Esophagus muscularis mucosa (tissue), 4 donors: ENCODE measurements around the gene SLC23A2. TPM values are rescaled to one million over a fixed set of nuclear protein-coding genes. Genes with fewer than 3 reads are reported as not detected.
A peak's percentile ranks its signal among the peaks of the same experiment; 100 is the strongest.
"Not testable (repeated sequence)": the region's sequence is repeated elsewhere in the genome, so short reads cannot be mapped to it uniquely, and the experiment has no call there.

Experiments used
- DNase-seq: peaks from one replicate; pipeline ENCODE4 v3.0.0-alpha.2; 2017; ENCODE audit errors: extremely low spot score
- H3K27ac ChIP-seq, 4 donors: fragments of 200-600 bp; sonication (generic); replicated peaks in 1 of 4; 1 replicate in 3 of 4; 2 replicates in 1 of 4; pipeline ENCODE4 v1.5.1; 2016 to 2019; ENCODE audit warnings: mild to moderate bottlenecking in 1 of 4
- H3K27me3 ChIP-seq, 4 donors: fragments of 200-600 bp; sonication (generic); one replicate each; pipeline versions ENCODE4 v1.5.1 to v1.6.0; 2016 to 2019
- H3K36me3 ChIP-seq, 4 donors: fragments of 200-600 bp; sonication (generic); one replicate each; pipeline ENCODE4 v1.5.1; 2016 to 2019
- H3K4me1 ChIP-seq, 4 donors: fragments of 200-600 bp; sonication (generic); one replicate each; pipeline ENCODE4 v1.5.1; 2016 to 2019
- H3K4me3 ChIP-seq, 4 donors: fragments of 200-600 bp; sonication (generic); 1 replicate in 2 of 4; 2 replicates in 2 of 4; pipeline ENCODE4 v1.5.1; 2016 to 2019; ENCODE audit warnings: mild to moderate bottlenecking in 4 of 4, moderate library complexity in 1 of 4
- H3K9me3 ChIP-seq, 4 donors: fragments of 200-600 bp; sonication (generic); 1 replicate in 3 of 4; 2 replicates in 1 of 4; pipeline ENCODE4 v1.5.1; 2016 to 2019
- EP300 ChIP-seq: sonication (generic); formaldehyde crosslinking; IDR thresholded peaks from one replicate; pipeline ENCODE4 v1.6.1; 2017; ENCODE audit warnings: antibody characterized with exemption
- POLR2A ChIP-seq: fragments of 450-650 bp; IDR thresholded peaks from one replicate; pipeline ENCODE4 v1.6.1; 2017; ENCODE audit warnings: antibody characterized with exemption, moderate library complexity, mild to moderate bottlenecking, low read depth
- POLR2AphosphoS5 ChIP-seq, 2 donors: sonication (generic); formaldehyde crosslinking; IDR thresholded peaks; one replicate each; pipeline ENCODE4 v1.6.1; 2017; ENCODE audit warnings: antibody characterized with exemption in 2 of 2
- WGBS: methylation state at CpG from one replicate; pipeline ENCODE4 v1.1.5; 2018; 5-methylcytosine and 5-hydroxymethylcytosine counted together
- intact Hi-C: fragments of 100-400 bp; cut with DNase I; formaldehyde crosslinking; loops from one replicate; pipeline ENCODE4 v1.15.1; 2023
- total RNA-seq, 4 donors: library from RNA; depleted of rRNA; stranded (reverse); fragments of >200 nt; gene quantifications; one replicate each; pipeline versions ENCODE4 v1.1.0 to v1.2.1, GENCODE V29; 2016
- TF ChIP-seq, protein P1 (sequence below), 3 experiments: fragments of 200-600 bp in 2 of 3; fragments of 450-650 bp in 1 of 3; sonication (generic) in 2 of 3; IDR thresholded peaks; one replicate each; pipeline ENCODE4 v1.5.1; 2017 to 2019; ENCODE audit warnings: antibody characterized with exemption in 3 of 3, mild to moderate bottlenecking in 2 of 3, moderate library complexity in 1 of 3

The SLC23A2 gene
- total RNA-seq, 4 donors from 2014 or later, result 8.7 to 16.0 (median 12.2) TPM

DNA sequence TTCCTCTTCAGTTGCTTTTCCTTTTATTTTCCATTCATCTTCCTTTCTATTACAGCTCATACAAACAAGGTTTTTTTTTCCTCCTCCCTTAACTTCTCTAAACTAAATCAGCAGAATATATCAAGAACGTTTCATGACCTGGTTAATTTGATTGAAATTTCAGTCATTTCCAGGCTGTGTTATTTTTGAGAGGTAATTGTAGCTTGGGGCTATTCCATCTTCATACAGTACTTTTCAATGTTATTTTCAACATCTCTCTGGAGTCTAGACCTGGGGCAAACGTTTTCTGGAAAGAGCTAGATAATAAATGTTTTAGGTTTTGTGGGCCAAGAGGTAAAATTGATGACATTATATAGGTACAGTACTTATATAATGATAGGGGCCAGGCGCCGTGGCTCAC, 4.0 kb upstream of the SLC23A2 start:
- Histone ChIP-seq H3K36me3 (no peaks in the 10 kb centered on the region), H3K27ac (no peak overlapping the region), H3K4me3 (no peak overlapping the region), H3K27me3 (no peaks in the 10 kb centered on the region), H3K4me1 (peaks cover 4 to 13% (median 11%) of the 10 kb centered on the region in 4 donors), H3K9me3 (no peaks in the 10 kb centered on the region)
- DNase-seq, result no peak
- WGBS, result 71% methylated on average over 4 of the region's 4 CpGs
- TF ChIP-seq, protein P1, sequence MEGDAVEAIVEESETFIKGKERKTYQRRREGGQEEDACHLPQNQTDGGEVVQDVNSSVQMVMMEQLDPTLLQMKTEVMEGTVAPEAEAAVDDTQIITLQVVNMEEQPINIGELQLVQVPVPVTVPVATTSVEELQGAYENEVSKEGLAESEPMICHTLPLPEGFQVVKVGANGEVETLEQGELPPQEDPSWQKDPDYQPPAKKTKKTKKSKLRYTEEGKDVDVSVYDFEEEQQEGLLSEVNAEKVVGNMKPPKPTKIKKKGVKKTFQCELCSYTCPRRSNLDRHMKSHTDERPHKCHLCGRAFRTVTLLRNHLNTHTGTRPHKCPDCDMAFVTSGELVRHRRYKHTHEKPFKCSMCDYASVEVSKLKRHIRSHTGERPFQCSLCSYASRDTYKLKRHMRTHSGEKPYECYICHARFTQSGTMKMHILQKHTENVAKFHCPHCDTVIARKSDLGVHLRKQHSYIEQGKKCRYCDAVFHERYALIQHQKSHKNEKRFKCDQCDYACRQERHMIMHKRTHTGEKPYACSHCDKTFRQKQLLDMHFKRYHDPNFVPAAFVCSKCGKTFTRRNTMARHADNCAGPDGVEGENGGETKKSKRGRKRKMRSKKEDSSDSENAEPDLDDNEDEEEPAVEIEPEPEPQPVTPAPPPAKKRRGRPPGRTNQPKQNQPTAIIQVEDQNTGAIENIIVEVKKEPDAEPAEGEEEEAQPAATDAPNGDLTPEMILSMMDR (IDR thresholded peaks at IDR 0.05), result no peak
- TF ChIP-seq POLR2AphosphoS5 (IDR thresholded peaks at IDR 0.05) (no peak), EP300 (no peak), POLR2A (no peak)
- intact Hi-C loops, result no loop called here

DNA sequence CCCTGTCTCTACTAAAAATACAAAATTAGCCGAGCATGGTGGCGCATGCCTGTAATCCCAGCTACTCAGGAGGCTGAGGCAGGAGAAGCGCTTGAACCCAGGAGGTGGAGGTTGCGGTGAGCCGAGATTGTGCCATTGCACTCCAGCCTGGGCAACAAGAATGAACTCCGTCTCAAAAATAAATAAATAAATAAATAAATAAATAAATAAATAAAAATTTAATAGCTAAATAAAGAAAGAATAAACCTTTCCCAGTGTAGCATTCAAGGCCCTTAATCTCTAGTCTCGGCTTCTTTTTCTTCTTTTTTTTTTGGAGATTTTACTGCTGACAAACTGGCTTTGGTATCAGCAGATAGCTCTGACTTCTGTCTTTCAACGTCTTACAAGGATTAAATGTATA, 3.5 kb upstream of the SLC23A2 start:
- H3K27me3 ChIP-seq, intact Hi-C loops, H3K9me3 ChIP-seq, H3K36me3 ChIP-seq, H3K4me3 ChIP-seq, DNase-seq, H3K27ac ChIP-seq: not testable (repeated sequence)
- peaks cover 9 to 18% (median 16%) of the 10 kb centered on the region in 4 donors for H3K4me1 ChIP-seq
- 96% methylated on average over 8 of the region's 8 CpGs for WGBS

DNA sequence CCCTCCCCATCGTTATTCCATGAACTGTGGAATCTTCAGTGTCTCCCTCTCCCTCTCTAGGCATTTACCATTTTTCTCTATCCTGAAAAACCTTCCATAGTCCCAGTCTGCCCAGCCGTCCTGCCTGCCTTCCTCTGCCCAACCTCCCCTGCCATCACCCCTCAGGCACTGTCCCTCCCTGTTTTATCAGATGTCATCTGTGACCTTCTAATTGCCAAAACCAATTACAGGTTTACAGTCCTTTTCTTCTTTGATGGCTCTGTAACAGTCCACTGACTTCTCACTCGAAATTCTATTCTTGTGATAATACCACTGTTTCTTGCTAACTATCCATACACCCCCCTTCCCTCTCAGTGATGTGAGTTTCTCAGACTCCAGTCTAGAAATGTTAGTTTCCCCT, 2.3 kb upstream of the SLC23A2 start:
- Histone ChIP-seq H3K9me3 (no peaks in the 10 kb centered on the region), H3K4me3 (no peak overlapping the region), H3K27me3 (no peaks in the 10 kb centered on the region), H3K36me3 (no peaks in the 10 kb centered on the region), H3K27ac (no peak overlapping the region), H3K4me1 (peaks cover 13 to 28% (median 24%) of the 10 kb centered on the region in 4 donors)
- intact Hi-C loops, result no loop called here
- TF ChIP-seq POLR2A (no peak), EP300 (no peak), POLR2AphosphoS5 (IDR thresholded peaks at IDR 0.05) (no peak)
- TF ChIP-seq, protein P1 (IDR thresholded peaks at IDR 0.05), result no peak
- WGBS, result 71% methylated on average over 3 of the region's 3 CpGs
- no peak for DNase-seq

DNA sequence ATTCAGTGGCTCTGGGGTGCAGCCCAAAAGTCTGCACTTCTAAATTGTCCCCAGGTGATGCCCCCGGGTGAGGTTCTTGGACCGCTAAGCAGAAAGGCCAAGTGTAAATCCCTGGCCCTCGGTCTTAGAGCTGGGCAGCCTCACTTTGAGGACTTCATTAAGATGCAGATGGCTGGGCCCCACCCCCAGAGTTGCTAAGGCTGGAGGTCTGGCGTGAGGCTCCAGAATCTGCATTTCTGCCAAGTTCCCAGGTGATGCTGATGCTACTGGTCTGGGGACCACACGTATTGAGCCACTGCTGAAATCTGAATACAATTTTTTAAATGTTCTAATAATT, 735 bp upstream of the SLC23A2 start:
- intact Hi-C loops, result no loop called here
- TF ChIP-seq POLR2AphosphoS5 (IDR thresholded peaks at IDR 0.05) (no peak), EP300 (no peak), POLR2A (no peak)
- TF ChIP-seq, protein P1 (IDR thresholded peaks at IDR 0.05), result no peak
- WGBS, result 31% methylated on average over 5 of the region's 5 CpGs
- no peak for DNase-seq
- peak overlapping the region; percentile 84 to 93 (median 90) for H3K4me3 ChIP-seq
- no peaks in the 10 kb centered on the region for H3K27me3 ChIP-seq
- no peak overlapping the region for H3K27ac ChIP-seq
- H3K9me3 ChIP-seq, result no peaks in the 10 kb centered on the region
- peaks cover 13 to 32% (median 24%) of the 10 kb centered on the region in 4 donors for H3K4me1 ChIP-seq
- H3K36me3 ChIP-seq, result no peaks in the 10 kb centered on the region

DNA sequence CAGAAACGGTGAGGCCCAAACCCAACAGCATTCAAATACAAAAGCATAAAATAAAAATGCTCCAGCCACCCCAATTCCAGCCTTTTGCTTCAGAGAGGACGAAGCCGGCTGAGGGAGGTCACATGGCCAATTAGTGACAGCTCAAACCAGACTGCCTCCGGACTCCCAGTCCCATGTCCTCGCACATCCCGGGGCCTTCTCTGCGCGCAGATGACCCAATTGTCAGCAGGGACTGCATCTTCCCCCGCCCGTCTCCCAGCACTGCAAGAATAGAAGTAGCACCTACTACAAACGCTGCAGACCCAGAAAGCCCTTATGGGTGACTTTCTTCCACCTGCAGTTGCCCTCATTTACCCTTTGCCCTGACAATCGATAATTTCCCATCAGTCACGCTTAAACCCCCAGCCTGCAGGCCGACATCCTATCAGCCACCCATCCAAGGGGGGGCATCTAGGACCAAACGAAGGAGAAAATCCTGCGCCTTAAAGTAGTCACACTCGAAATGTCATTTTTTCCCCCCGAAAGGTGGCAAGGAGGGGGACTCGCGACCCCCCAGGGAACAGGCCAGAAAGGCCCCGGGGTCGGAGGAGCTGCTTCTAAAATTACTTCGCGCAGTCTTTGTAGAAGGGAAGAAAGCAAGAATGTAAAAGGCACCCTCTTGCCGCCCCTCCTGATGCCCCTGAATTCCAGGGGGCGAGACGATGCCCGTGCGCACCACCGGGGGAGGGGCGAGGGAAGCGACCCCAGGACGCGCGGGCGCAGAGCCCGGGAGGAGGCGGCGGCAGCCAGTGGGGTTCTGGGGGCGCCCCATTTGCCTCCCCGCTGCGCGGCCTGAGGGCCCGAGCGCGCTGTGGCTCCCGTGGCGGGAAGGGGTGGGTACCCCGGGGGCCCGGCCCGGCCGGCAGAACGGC, 792 bp downstream of the SLC23A2 start:
- Histone ChIP-seq H3K9me3 (no peaks in the 10 kb centered on the region), H3K4me1 (peaks cover 13 to 32% (median 24%) of the 10 kb centered on the region in 4 donors), H3K4me3 (peak overlapping the region; percentile 84 to 93 (median 90)), H3K27ac (peak overlapping the region in 2 of 4 donors; percentile 44 to 63), H3K27me3 (no peaks in the 10 kb centered on the region), H3K36me3 (no peaks in the 10 kb centered on the region)
- 5% methylated on average over 39 of the region's 53 CpGs for WGBS
- no peak for TF ChIP-seq EP300
- no peak for TF ChIP-seq POLR2AphosphoS5 (IDR thresholded peaks at IDR 0.05)
- TF ChIP-seq, protein P1 (IDR thresholded peaks at IDR 0.05), result no peak
- TF ChIP-seq POLR2A, result no peak
- no peak for DNase-seq
- intact Hi-C loops, result no loop called here
